Natural killer cell (primary cell): ENCODE measurements around the gene LHPP. TPM values are rescaled to one million over a fixed set of nuclear protein-coding genes. Genes with fewer than 3 reads are reported as not detected.

Experiments
- ATAC-seq, 3 donors: fragments of 150-1000 bp in 2 of 3; fragments of 200-7000 bp in 1 of 3; cut with Tn5 transposase; 1 replicate in 1 of 3; 2 replicates in 2 of 3; pipeline ENCODE4 v1.10.0; 2021; ENCODE audit warnings: mild to moderate bottlenecking in 2 of 3, moderate library complexity in 2 of 3
- DNase-seq, 2 donors: peaks; one replicate each; pipeline versions ENCODE4 v3.0.0 to v3.0.0-alpha.2; 2013 to 2021; ENCODE audit warnings: mixed read lengths in 1 of 2
- H3K27ac ChIP-seq: one replicate; pipeline ENCODE4 v1.5.1; 2013; ENCODE audit warnings: mild to moderate bottlenecking, low read length
- H3K27me3 ChIP-seq: one replicate; pipeline ENCODE4 v1.6.1; 2013; ENCODE audit warnings: low read length; ENCODE audit not compliant: control insufficient read depth, insufficient read depth
- H3K36me3 ChIP-seq: one replicate; pipeline ENCODE4 v1.6.1; 2013; ENCODE audit warnings: low read length; ENCODE audit not compliant: control insufficient read depth, insufficient read depth
- H3K4me1 ChIP-seq: one replicate; pipeline ENCODE4 v1.6.1; 2013; ENCODE audit warnings: low read length; ENCODE audit not compliant: control insufficient read depth, insufficient read depth
- H3K4me3 ChIP-seq: one replicate; pipeline ENCODE4 v1.5.1; 2013; ENCODE audit warnings: low read length
- H3K9me3 ChIP-seq: one replicate; pipeline ENCODE4 v1.6.1; 2013; ENCODE audit warnings: low read length; ENCODE audit not compliant: control insufficient read depth, insufficient read depth
- H3K27ac Mint-ChIP-seq, 2 donors: one replicate each; pipeline ENCODE4 v1.8.0; 2022; ENCODE audit warnings: mild to moderate bottlenecking in 2 of 2, mixed read lengths in 2 of 2, moderate library complexity in 1 of 2
- H3K27me3 Mint-ChIP-seq, 2 donors: one replicate each; pipeline ENCODE4 v1.8.0; 2022; ENCODE audit warnings: low read depth in 2 of 2, mixed read lengths in 2 of 2
- H3K36me3 Mint-ChIP-seq: one replicate; pipeline ENCODE4 v1.8.0; 2022; ENCODE audit warnings: mixed read lengths
- H3K4me1 Mint-ChIP-seq, 2 donors: one replicate each; pipeline ENCODE4 v1.8.0; 2022; ENCODE audit warnings: mixed read lengths in 2 of 2
- H3K4me3 Mint-ChIP-seq: one replicate; pipeline ENCODE4 v1.8.0; 2022; ENCODE audit warnings: mild to moderate bottlenecking, moderate library complexity, mixed read lengths
- H3K9me3 Mint-ChIP-seq, 2 donors: one replicate each; pipeline ENCODE4 v1.8.0; 2022; ENCODE audit warnings: mixed read lengths in 2 of 2
- WGBS: methylation state at CpG from one replicate; pipeline ENCODE4 v1.1.7; 2013; ENCODE audit warnings: missing lambda C conversion rate; ENCODE audit not compliant: insufficient coverage; 5-methylcytosine and 5-hydroxymethylcytosine counted together
- intact Hi-C: fragments of 100-400 bp; cut with micrococcal nuclease; formaldehyde crosslinking; loops from one replicate; pipeline ENCODE4 v1.14.2; 2022
- total RNA-seq, 4 donors: library from RNA; stranded (reverse); fragments of 120-200 nt in 1 of 4; gene quantifications; one replicate each; pipeline versions ENCODE4 v1.2.3 to v1.2.4, GENCODE V29; 2013 to 2022
- TF ChIP-seq, protein P1 (sequence below): fragments of 200-600 bp; IDR thresholded peaks from one replicate; pipeline ENCODE4 v1.8.0; 2022; ENCODE audit warnings: antibody characterized with exemption

Gene LHPP
- total RNA-seq, 3 donors from 2014 or later (not counting 1 experiment from before 2014, with no cell fraction given) = 12.3 to 19.3 (median 14.8) TPM

DNA sequence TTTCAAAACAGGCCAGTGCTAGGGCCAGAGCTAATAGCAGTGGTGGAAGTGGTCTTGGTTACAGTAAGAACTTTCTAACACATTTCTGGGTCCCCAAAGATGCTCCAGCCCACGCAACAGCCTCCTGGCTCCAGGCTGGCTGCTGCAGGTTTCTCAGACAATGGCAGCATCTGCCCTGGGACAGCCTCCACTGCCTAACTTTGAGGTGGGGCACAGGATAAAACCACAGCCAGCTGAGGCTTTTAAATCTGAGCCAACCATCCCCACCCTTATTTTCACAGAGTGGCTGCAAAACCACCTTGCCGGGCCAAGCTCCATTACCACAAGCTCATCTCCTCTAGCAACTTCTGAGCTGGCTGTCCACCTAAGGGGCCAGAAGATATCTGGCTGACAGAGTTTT lies 197.8 kb downstream of the LHPP start:
- H3K27ac Mint-ChIP-seq = peak overlapping the region; percentile 95 to 99
- DNase-seq = peak in 1 of 2 donors; percentile 57
- H3K4me3 Mint-ChIP-seq = peak overlapping the region; percentile 72
- no peaks in the 10 kb centered on the region for H3K9me3 Mint-ChIP-seq
- no peaks in the 10 kb centered on the region for H3K27me3 ChIP-seq
- 29% methylated on average over 2 of the region's 2 CpGs for WGBS
- ATAC-seq = peak; percentile 16 to 48 (median 28)
- TF ChIP-seq, protein P1, sequence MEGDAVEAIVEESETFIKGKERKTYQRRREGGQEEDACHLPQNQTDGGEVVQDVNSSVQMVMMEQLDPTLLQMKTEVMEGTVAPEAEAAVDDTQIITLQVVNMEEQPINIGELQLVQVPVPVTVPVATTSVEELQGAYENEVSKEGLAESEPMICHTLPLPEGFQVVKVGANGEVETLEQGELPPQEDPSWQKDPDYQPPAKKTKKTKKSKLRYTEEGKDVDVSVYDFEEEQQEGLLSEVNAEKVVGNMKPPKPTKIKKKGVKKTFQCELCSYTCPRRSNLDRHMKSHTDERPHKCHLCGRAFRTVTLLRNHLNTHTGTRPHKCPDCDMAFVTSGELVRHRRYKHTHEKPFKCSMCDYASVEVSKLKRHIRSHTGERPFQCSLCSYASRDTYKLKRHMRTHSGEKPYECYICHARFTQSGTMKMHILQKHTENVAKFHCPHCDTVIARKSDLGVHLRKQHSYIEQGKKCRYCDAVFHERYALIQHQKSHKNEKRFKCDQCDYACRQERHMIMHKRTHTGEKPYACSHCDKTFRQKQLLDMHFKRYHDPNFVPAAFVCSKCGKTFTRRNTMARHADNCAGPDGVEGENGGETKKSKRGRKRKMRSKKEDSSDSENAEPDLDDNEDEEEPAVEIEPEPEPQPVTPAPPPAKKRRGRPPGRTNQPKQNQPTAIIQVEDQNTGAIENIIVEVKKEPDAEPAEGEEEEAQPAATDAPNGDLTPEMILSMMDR = no peak
- H3K4me3 ChIP-seq = no peak overlapping the region
- H3K36me3 Mint-ChIP-seq = no peaks in the 10 kb centered on the region
- H3K4me1 Mint-ChIP-seq = peaks cover 58 to 73% of the 10 kb centered on the region in 2 donors
- H3K27me3 Mint-ChIP-seq = no peaks in the 10 kb centered on the region
- H3K4me1 ChIP-seq = peaks cover 92% of the 10 kb centered on the region
- intact Hi-C loops = loop anchor here (1.0 to 10.0 kb wide), 4 partner anchors 9 to 885 kb away; no protein-coding TSS in a partner anchor
- peaks cover 20% of the 10 kb centered on the region for H3K36me3 ChIP-seq
- H3K9me3 ChIP-seq = no peaks in the 10 kb centered on the region
- peak overlapping the region; percentile 96 for H3K27ac ChIP-seq

DNA sequence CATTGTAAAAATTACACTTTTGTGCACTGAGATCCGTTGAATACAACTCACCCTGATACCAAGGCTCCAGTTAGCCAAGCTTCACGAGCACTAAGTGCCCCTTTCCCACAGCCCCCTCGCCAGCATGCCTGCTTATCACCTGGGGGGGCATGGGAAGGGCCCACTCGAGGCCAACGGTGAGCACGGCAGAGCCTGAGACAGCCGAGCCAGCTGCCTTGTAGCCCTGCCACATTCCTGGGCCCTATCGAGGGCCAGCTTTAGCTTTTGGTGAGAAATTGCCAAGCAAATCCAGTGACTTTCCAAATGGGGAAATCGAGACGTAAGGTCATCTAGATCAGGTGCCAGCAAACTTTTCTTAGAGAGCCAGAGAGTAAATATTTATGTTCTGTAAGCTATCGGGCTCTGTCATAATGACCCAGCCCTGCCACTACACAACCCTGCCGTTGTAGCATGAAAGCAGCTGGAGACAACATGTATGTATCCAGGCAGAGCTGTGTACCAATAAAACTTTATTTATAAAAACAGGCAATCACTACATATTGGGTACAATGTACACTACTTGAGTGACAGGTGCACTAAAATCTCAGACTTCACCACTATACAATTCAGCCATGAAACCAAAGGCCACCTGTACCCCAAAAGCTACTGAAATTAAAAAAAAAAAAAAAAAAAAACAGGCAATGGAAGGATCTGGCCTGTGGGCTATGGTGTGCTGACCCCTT lies 198.9 kb downstream of the LHPP start:
- H3K36me3 ChIP-seq = peaks cover 23% of the 10 kb centered on the region
- H3K4me1 Mint-ChIP-seq = peaks cover 64 to 72% of the 10 kb centered on the region in 2 donors
- TF ChIP-seq, protein P1 = no peak
- H3K36me3 Mint-ChIP-seq = no peaks in the 10 kb centered on the region
- H3K27ac ChIP-seq = peak overlapping the region; percentile 8
- H3K9me3 Mint-ChIP-seq = no peaks in the 10 kb centered on the region
- no peaks in the 10 kb centered on the region for H3K27me3 Mint-ChIP-seq
- H3K9me3 ChIP-seq = no peaks in the 10 kb centered on the region
- no peak for DNase-seq
- intact Hi-C loops = no loop called here
- no peaks in the 10 kb centered on the region for H3K27me3 ChIP-seq
- ATAC-seq = no peak
- peak overlapping the region; percentile 95 to 99 for H3K27ac Mint-ChIP-seq
- no peak overlapping the region for H3K4me3 ChIP-seq
- peak overlapping the region; percentile 72 for H3K4me3 Mint-ChIP-seq
- 97% methylated on average over 12 of the region's 12 CpGs for WGBS
- peaks cover 90% of the 10 kb centered on the region for H3K4me1 ChIP-seq

DNA sequence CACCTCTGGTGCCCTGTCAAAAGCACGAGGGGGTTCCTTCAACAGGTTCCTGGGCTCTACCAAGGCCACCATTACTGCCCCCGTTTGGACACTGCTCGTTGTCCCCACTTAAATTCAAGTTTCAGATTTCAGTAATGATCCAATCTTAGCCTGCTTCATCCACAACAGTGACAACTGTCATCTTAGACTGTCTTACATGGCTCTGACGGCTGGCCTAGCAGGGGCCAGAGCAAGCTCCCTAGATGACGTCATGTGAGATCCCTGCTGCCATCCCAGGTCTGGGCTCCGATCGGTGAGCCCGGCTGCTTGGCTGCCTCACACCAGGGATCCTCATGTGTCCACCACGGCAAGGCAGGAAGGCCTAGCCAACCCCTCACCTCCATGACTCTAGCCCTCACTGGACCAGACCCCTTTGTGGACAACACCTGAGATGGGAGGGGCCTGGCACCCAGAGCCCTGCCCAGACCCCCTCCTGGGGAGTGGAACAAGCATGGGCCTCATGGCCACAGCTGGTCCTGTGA lies 200.1 kb downstream of the LHPP start:
- H3K27ac ChIP-seq = no peak overlapping the region
- peaks cover 89% of the 10 kb centered on the region for H3K4me1 ChIP-seq
- H3K27me3 ChIP-seq = no peaks in the 10 kb centered on the region
- H3K9me3 Mint-ChIP-seq = no peaks in the 10 kb centered on the region
- H3K4me3 ChIP-seq = no peak overlapping the region
- peaks cover 57 to 69% of the 10 kb centered on the region in 2 donors for H3K4me1 Mint-ChIP-seq
- no peaks in the 10 kb centered on the region for H3K9me3 ChIP-seq
- H3K27me3 Mint-ChIP-seq = no peaks in the 10 kb centered on the region
- DNase-seq (no peak), ATAC-seq (no peak)
- H3K36me3 ChIP-seq = peaks cover 29% of the 10 kb centered on the region
- TF ChIP-seq, protein P1 = no peak
- H3K36me3 Mint-ChIP-seq = no peaks in the 10 kb centered on the region
- H3K27ac Mint-ChIP-seq = peak overlapping the region; percentile 30 to 99
- intact Hi-C loops = no loop called here
- 91% methylated on average over 9 of the region's 9 CpGs for WGBS
- H3K4me3 Mint-ChIP-seq = no peak overlapping the region
